CD4-positive, alpha-beta T cell (primary cell): ENCODE data around the gene RNF44. TPM values are rescaled to one million over a fixed set of nuclear protein-coding genes. Genes with fewer than 3 reads are reported as not detected.

Source experiments
- ATAC-seq: fragments of 200-7000 bp; cut with Tn5 transposase; one replicate; pipeline ENCODE4 v1.10.0; 2022; ENCODE audit warnings: mild to moderate bottlenecking; ENCODE audit not compliant: poor library complexity
- CTCF ChIA-PET: fragments of 350-600 bp; sonication (Branson Sonifier 250); formaldehyde crosslinking; loops from one replicate; lab custom pipeline; 2021; ENCODE audit warnings: antibody characterized with exemption, inconsistent platforms; lab: Charles Lee
- POLR2A ChIA-PET: fragments of 350-600 bp; sonication (Branson Sonifier 250); formaldehyde crosslinking; loops from one replicate; lab custom pipeline; 2021; ENCODE audit warnings: antibody characterized with exemption, inconsistent platforms; lab: Charles Lee
- DNase-seq, 14 experiments: peaks; one replicate each; pipeline ENCODE4 v3.0.0-alpha.2; 2013 to 2020; ENCODE audit warnings: mixed read lengths in 2 of 14
- H3K27ac ChIP-seq, 2 donors: one replicate each; pipeline versions ENCODE4 v1.5.1 to v1.7.0; 2013; ENCODE audit warnings: low read length in 2 of 2, low read depth in 1 of 2, mild to moderate bottlenecking in 1 of 2
- H3K27me3 ChIP-seq, 2 experiments: 1 replicate in 1 of 2; 2 replicates in 1 of 2; pipeline versions ENCODE4 v1.6.1 to v1.7.0; 2013; ENCODE audit warnings: low read length in 2 of 2, control low read depth in 1 of 2, mild to moderate bottlenecking in 1 of 2, moderate library complexity in 1 of 2; ENCODE audit not compliant: insufficient read depth in 2 of 2, control insufficient read depth in 1 of 2
- H3K36me3 ChIP-seq: one replicate; pipeline ENCODE4 v1.6.1; 2013; ENCODE audit warnings: low read length, control low read depth; ENCODE audit not compliant: insufficient read depth
- H3K4me1 ChIP-seq: one replicate; pipeline ENCODE4 v1.6.1; 2013; ENCODE audit warnings: low read length, control low read depth; ENCODE audit not compliant: insufficient read depth
- H3K4me3 ChIP-seq: one replicate; pipeline ENCODE4 v1.5.1; 2013; ENCODE audit warnings: mild to moderate bottlenecking, low read length, moderate library complexity
- H3K9me3 ChIP-seq, 2 experiments: 1 replicate in 1 of 2; 2 replicates in 1 of 2; pipeline versions ENCODE4 v1.6.1 to v1.7.0; 2013; ENCODE audit warnings: low read length in 2 of 2, mild to moderate bottlenecking in 2 of 2, control low read depth in 1 of 2, moderate library complexity in 1 of 2; ENCODE audit not compliant: control insufficient read depth in 1 of 2, insufficient read depth in 1 of 2
- H3K27ac Mint-ChIP-seq: one replicate; pipeline ENCODE4 v1.8.0; 2020; ENCODE audit warnings: mixed read lengths
- H3K27me3 Mint-ChIP-seq: one replicate; pipeline ENCODE4 v1.8.0; 2021; ENCODE audit warnings: mixed read lengths
- H3K36me3 Mint-ChIP-seq: one replicate; pipeline ENCODE4 v1.8.0; 2021; ENCODE audit warnings: low read depth, mixed read lengths
- H3K4me1 Mint-ChIP-seq: one replicate; pipeline ENCODE4 v1.8.0; 2021; ENCODE audit warnings: low read depth, mixed read lengths
- H3K4me3 Mint-ChIP-seq: one replicate; pipeline ENCODE4 v1.8.0; 2020; ENCODE audit warnings: mild to moderate bottlenecking, mixed read lengths
- H3K9me3 Mint-ChIP-seq: one replicate; pipeline ENCODE4 v1.8.0; 2020; ENCODE audit warnings: mixed read lengths
- CTCF ChIP-seq: fragments of 200-600 bp; IDR thresholded peaks from one replicate; pipeline ENCODE4 v1.8.0; 2022; ENCODE audit warnings: antibody characterized with exemption, mild to moderate bottlenecking
- intact Hi-C, 2 experiments: fragments of 100-400 bp; cut with DNase I in 1 of 2; cut with micrococcal nuclease in 1 of 2; formaldehyde crosslinking; loops; one replicate each; pipeline versions ENCODE4 v1.15.1 to v1.9.0; 2023 to 2025; cut with DNase I, micrococcal nuclease
- total RNA-seq, 174 experiments: library from RNA in 2 of 174; stranded (reverse) in 2 of 174; gene quantifications; one replicate each; pipeline ENCODE4 v1.2.3 and lab custom pipeline; 2021 to 2026

The RNF44 gene
- total RNA-seq, 2 experiments from 2014 or later, result 208 to 217 TPM

GRCh38 chr5:176543428-176544182 is 6.4 kb upstream of the RNF44 start:
- peaks cover 7% of the 10 kb centered on the region for H3K36me3 Mint-ChIP-seq
- Histone ChIP-seq H3K9me3 (no peaks in the 10 kb centered on the region), H3K36me3 (no peaks in the 10 kb centered on the region), H3K27ac (peak overlapping the region; percentile 84 to 87), H3K4me1 (peaks cover 77% of the 10 kb centered on the region), H3K4me3 (peak overlapping the region; percentile 76), H3K27me3 (no peaks in the 10 kb centered on the region)
- H3K9me3 Mint-ChIP-seq, result no peaks in the 10 kb centered on the region
- ChIA-PET CTCF (interaction anchor here (1.0 to 4.0 kb wide), 7 partner anchors 9 to 127 kb away, joined by 3 to 27 read pairs (median 10); partner anchors contain the start of genes CLTB and FAF2), POLR2A (interaction anchor here (0.6 to 7.0 kb wide), 15 partner anchors 9 to 182 kb away, joined by 3 to 185 read pairs (median 5); partner anchors contain the start of genes CLTB, FAF2, KIAA1191 and RNF44)
- TF ChIP-seq CTCF, result no peak
- intact Hi-C loops, result loop anchor here in 1 of 2 experiments (1.0 to 5.0 kb wide), 4 partner anchors 41 to 127 kb away; partner anchors contain the start of genes CLTB and TSPAN17
- H3K27ac Mint-ChIP-seq, result peak overlapping the region; percentile 93
- no peaks in the 10 kb centered on the region for H3K27me3 Mint-ChIP-seq
- ATAC-seq (peak; percentile 64), DNase-seq (peak; percentile 53 to 89 (median 70))
- H3K4me3 Mint-ChIP-seq, result peak overlapping the region; percentile 89
- H3K4me1 Mint-ChIP-seq, result peaks cover 80% of the 10 kb centered on the region

GRCh38 chr5:176542596-176543427 is 5.6 kb upstream of the RNF44 start:
- Histone ChIP-seq H3K36me3 (no peaks in the 10 kb centered on the region), H3K27me3 (no peaks in the 10 kb centered on the region), H3K27ac (peak overlapping the region; percentile 57 to 84), H3K9me3 (no peaks in the 10 kb centered on the region), H3K4me3 (peak overlapping the region; percentile 87), H3K4me1 (peaks cover 76% of the 10 kb centered on the region)
- ATAC-seq, result peak; percentile 11
- no peak for TF ChIP-seq CTCF
- intact Hi-C loops, result loop anchor here in 1 of 2 experiments (1.0 to 5.0 kb wide), 4 partner anchors 41 to 126 kb away; partner anchors contain the start of genes CLTB and TSPAN17
- Mint-ChIP-seq H3K27me3 (no peaks in the 10 kb centered on the region), H3K36me3 (peaks cover 9% of the 10 kb centered on the region), H3K4me3 (peak overlapping the region; percentile 92), H3K27ac (peak overlapping the region; percentile 100), H3K4me1 (peaks cover 83% of the 10 kb centered on the region), H3K9me3 (no peaks in the 10 kb centered on the region)
- ChIA-PET POLR2A (interaction anchor here (0.6 to 7.0 kb wide), 17 partner anchors 9 to 461 kb away, joined by 3 to 185 read pairs (median 5); partner anchors contain the start of genes CLTB, FAF2, KIAA1191 and RNF44), CTCF (interaction anchor here (0.6 to 4.0 kb wide), 10 partner anchors 8 to 142 kb away, joined by 3 to 27 read pairs (median 4); partner anchors contain the start of genes CLTB and FAF2)
- DNase-seq, result peak in 6 of 14 experiments; percentile 20 to 84 (median 48)
